Panc1 (cell line): ENCODE measurements around the gene VPS16. TPM values are rescaled to one million over a fixed set of nuclear protein-coding genes. Genes with fewer than 3 reads are reported as not detected.

Experiments
- ATAC-seq: fragments of 200-7000 bp; cut with Tn5 transposase; 2 replicates; pipeline ENCODE4 v1.9.1; 2020; ENCODE audit warnings: mild to moderate bottlenecking, moderate library complexity
- BruUV-seq: library from RNA; stranded (reverse); fragments of 400-500 nt; replicated peaks from 2 replicates; lab custom pipeline; 2021; lab: Mats Ljungman, UMichigan
- CTCF ChIA-PET: fragments of 300-600 bp; sonication (Branson Sonifier 250); formaldehyde crosslinking; loops from one replicate; lab custom pipeline; 2022; ENCODE audit warnings: antibody characterized with exemption; lab: Charles Lee
- POLR2A ChIA-PET: fragments of 300-600 bp; sonication (Branson Sonifier 250); formaldehyde crosslinking; loops from one replicate; lab custom pipeline; 2022; ENCODE audit warnings: antibody characterized with exemption; lab: Charles Lee
- DNase-seq: peaks from one replicate; pipeline ENCODE4 v3.0.0-alpha.2; 2010; ENCODE audit warnings: low read depth, low spot score
- H3K27ac ChIP-seq: 2 replicates; pipeline ENCODE4 v1.5.1; 2011; ENCODE audit warnings: mild to moderate bottlenecking, low read length, inconsistent platforms
- H3K27me3 ChIP-seq: fragments of 200-500 bp; sonication (Bioruptor generic); 2 replicates; pipeline ENCODE4 v1.6.0; 2014; ENCODE audit warnings: low read length, inconsistent platforms; ENCODE audit not compliant: control insufficient read depth, insufficient read depth
- H3K36me3 ChIP-seq: fragments of 200-500 bp; sonication (Bioruptor generic); 2 replicates; pipeline ENCODE4 v1.5.1; 2014; ENCODE audit warnings: inconsistent platforms, mild to moderate bottlenecking, low read length, moderate library complexity; ENCODE audit not compliant: control insufficient read depth, insufficient read depth
- H3K4me1 ChIP-seq: 2 replicates; pipeline ENCODE4 v1.5.1; 2011; ENCODE audit warnings: inconsistent platforms, mild to moderate bottlenecking, low read length, moderate library complexity; ENCODE audit not compliant: control insufficient read depth, insufficient read depth
- H3K4me3 ChIP-seq, 2 experiments: 2 replicates each; pipeline ENCODE4 v1.5.1; 2011 to 2012; ENCODE audit warnings: low read depth in 2 of 2, low read length in 2 of 2, mild to moderate bottlenecking in 2 of 2, inconsistent platforms in 1 of 2, moderate library complexity in 1 of 2
- H3K9me3 ChIP-seq: fragments of 200-500 bp; sonication (Bioruptor generic); 2 replicates; pipeline ENCODE4 v1.5.1; 2014; ENCODE audit warnings: low read depth, mild to moderate bottlenecking, inconsistent platforms, low read length, moderate library complexity; ENCODE audit not compliant: control insufficient read depth, insufficient read depth
- POLR2AphosphoS5 ChIP-seq: IDR thresholded peaks from 2 replicates; pipeline ENCODE4 v1.6.1; 2012; ENCODE audit warnings: mild to moderate bottlenecking, low read depth, low read length, moderate library complexity
- SIN3A ChIP-seq: IDR thresholded peaks from 2 replicates; pipeline ENCODE4 v1.6.1; 2012; ENCODE audit warnings: low read depth, mild to moderate bottlenecking, low read length, moderate library complexity, borderline replicate concordance; ENCODE audit not compliant: insufficient read depth
- TCF7L2 ChIP-seq: IDR thresholded peaks from 2 replicates; pipeline ENCODE4 v1.6.1; 2011; ENCODE audit warnings: mild to moderate bottlenecking, low read depth, low read length, inconsistent platforms
- in situ Hi-C: cut with HindIII; loops from 2 replicates; pipeline ENCODE4 v1.10.0; 2016; ENCODE audit warnings: low sequenced_read_pairs, low pct_unique_long_range_greater_than_20kb
- intact Hi-C: fragments of 100-400 bp; cut with micrococcal nuclease; formaldehyde crosslinking; loops from one replicate; pipeline ENCODE4 v1.10.0; 2022; ENCODE audit not compliant: unreplicated experiment
- total RNA-seq: library from RNA; stranded (reverse); gene quantifications from one replicate; pipeline ENCODE4 v1.2.1, GENCODE V29; 2021; ENCODE audit not compliant: unreplicated experiment
- TF ChIP-seq, protein P1 (sequence below): fragments of 450-650 bp; IDR thresholded peaks from 2 replicates; pipeline ENCODE4 v1.5.1; 2017; ENCODE audit warnings: mild to moderate bottlenecking
- TF ChIP-seq, protein P2 (sequence below), 2 experiments: IDR thresholded peaks; 2 replicates each; pipeline ENCODE4 v1.6.1; 2011 to 2012; ENCODE audit warnings: low read depth in 2 of 2, control low read depth in 1 of 2, low read length in 1 of 2, mild to moderate bottlenecking in 1 of 2, moderate library complexity in 1 of 2; ENCODE audit not compliant: insufficient read depth in 1 of 2

The VPS16 gene
- total RNA-seq, 1 experiment from 2014 or later = 35.3 TPM

DNA sequence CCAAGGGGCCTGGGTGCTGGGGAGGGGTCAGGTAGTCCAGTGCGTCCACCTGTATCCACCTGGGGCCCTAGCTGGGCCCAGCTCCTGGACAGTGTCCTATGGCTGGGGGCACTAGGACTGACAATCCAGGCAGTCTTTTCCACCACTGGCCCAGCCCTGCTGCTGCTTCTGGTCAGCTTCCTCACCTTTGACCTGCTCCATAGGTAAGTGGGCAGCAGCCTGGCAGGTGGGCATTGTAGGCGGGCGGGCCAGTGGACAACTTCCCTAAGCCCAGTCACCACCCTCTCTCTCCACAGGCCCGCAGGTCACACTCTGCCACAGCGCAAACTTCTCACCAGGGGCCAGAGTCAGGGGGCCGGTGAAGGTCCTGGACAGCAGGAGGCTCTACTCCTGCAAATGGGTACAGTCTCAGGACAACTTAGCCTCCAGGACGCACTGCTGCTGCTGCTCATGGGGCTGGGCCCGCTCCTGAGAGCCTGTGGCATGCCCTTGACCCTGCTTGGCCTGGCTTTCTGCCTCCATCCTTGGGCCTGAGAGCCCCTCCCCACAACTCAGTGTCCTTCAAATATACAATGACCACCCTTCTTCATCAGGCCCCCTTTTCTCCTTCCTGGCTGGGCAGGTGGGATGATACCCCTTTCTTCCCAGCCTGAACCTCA lies 25.2 kb upstream of the VPS16 start:
- no peaks in the 10 kb centered on the region for H3K27me3 ChIP-seq
- H3K4me3 ChIP-seq = no peak overlapping the region
- in situ Hi-C loops = no loop called here
- no TSS peak for BruUV-seq
- DNase-seq (no peak), ATAC-seq (0 out of 2 replicates have a peak, but pooled peaks have one; percentile 31)
- peaks cover 6% of the 10 kb centered on the region; the same call in 1 of the 2 replicates for H3K9me3 ChIP-seq
- intact Hi-C loops = no loop called here
- H3K27ac ChIP-seq = no peak overlapping the region
- ChIA-PET CTCF (no interaction called here), POLR2A (no interaction called here)
- no peaks in the 10 kb centered on the region; the same call in 1 of the 2 replicates for H3K4me1 ChIP-seq
- TF ChIP-seq SIN3A (no peak), TCF7L2 (no peak), POLR2AphosphoS5 (no peak)
- TF ChIP-seq, protein P1, sequence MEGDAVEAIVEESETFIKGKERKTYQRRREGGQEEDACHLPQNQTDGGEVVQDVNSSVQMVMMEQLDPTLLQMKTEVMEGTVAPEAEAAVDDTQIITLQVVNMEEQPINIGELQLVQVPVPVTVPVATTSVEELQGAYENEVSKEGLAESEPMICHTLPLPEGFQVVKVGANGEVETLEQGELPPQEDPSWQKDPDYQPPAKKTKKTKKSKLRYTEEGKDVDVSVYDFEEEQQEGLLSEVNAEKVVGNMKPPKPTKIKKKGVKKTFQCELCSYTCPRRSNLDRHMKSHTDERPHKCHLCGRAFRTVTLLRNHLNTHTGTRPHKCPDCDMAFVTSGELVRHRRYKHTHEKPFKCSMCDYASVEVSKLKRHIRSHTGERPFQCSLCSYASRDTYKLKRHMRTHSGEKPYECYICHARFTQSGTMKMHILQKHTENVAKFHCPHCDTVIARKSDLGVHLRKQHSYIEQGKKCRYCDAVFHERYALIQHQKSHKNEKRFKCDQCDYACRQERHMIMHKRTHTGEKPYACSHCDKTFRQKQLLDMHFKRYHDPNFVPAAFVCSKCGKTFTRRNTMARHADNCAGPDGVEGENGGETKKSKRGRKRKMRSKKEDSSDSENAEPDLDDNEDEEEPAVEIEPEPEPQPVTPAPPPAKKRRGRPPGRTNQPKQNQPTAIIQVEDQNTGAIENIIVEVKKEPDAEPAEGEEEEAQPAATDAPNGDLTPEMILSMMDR = no peak
- TF ChIP-seq, protein P2, sequence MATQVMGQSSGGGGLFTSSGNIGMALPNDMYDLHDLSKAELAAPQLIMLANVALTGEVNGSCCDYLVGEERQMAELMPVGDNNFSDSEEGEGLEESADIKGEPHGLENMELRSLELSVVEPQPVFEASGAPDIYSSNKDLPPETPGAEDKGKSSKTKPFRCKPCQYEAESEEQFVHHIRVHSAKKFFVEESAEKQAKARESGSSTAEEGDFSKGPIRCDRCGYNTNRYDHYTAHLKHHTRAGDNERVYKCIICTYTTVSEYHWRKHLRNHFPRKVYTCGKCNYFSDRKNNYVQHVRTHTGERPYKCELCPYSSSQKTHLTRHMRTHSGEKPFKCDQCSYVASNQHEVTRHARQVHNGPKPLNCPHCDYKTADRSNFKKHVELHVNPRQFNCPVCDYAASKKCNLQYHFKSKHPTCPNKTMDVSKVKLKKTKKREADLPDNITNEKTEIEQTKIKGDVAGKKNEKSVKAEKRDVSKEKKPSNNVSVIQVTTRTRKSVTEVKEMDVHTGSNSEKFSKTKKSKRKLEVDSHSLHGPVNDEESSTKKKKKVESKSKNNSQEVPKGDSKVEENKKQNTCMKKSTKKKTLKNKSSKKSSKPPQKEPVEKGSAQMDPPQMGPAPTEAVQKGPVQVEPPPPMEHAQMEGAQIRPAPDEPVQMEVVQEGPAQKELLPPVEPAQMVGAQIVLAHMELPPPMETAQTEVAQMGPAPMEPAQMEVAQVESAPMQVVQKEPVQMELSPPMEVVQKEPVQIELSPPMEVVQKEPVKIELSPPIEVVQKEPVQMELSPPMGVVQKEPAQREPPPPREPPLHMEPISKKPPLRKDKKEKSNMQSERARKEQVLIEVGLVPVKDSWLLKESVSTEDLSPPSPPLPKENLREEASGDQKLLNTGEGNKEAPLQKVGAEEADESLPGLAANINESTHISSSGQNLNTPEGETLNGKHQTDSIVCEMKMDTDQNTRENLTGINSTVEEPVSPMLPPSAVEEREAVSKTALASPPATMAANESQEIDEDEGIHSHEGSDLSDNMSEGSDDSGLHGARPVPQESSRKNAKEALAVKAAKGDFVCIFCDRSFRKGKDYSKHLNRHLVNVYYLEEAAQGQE (IDR thresholded peaks at IDR 0.05; ENCODE audit: insufficient read depth in 1 of 2, low read depth in 2 of 2, low read length in 1 of 2) = no peak
- no peaks in the 10 kb centered on the region for H3K36me3 ChIP-seq

DNA sequence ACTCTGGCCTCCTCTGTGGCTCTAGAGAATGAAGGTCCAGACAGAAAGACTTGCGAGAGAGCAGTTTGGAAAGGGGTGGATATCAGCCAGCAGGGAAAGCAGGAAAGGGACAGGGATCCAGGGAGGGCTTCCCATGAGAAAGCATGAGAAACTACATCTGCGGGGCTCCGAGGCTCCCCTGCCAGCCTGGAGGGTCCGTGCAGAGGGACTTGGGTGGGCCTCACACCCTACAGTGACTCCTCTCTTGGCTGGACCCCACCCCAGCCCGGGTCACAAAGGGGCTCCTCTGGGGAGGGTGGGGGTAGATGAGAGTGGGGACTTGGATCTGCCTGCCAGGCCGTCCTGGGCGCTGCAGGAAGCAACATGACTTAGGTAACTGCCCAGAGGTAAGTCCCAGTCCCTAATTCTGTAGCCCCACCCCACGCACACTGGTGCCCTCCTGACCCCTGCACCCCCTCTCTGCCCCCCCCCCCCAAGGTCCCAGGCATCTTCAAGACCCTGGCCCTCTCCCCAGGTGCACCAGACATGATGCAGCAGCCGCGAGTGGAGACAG lies 24.4 kb upstream of the VPS16 start, which contains the start of gene TMEM239:
TMEM239 (plus strand) TSS at position 335 of the 553 bp plus-strand sequence; CDS start at position 526, 191 bp downstream.
- in situ Hi-C loops (no loop called here), intact Hi-C loops (no loop called here)
- no peak for DNase-seq
- no TSS peak for BruUV-seq
- no peak for ATAC-seq
- peaks cover 6% of the 10 kb centered on the region; the same call in 1 of the 2 replicates for H3K9me3 ChIP-seq
- ChIA-PET POLR2A (no interaction called here), CTCF (no interaction called here)
- no peak for TF ChIP-seq POLR2AphosphoS5
- no peaks in the 10 kb centered on the region for H3K27me3 ChIP-seq
- no peak within 1 kb of the TSS for H3K27ac ChIP-seq
- H3K36me3 ChIP-seq = no peaks in the 10 kb centered on the region
- H3K4me1 ChIP-seq = no peaks in the 10 kb centered on the region; the same call in 1 of the 2 replicates
- H3K4me3 ChIP-seq = no peak within 1 kb of the TSS
